Sigmoid colon (tissue), 7 donors: ENCODE data around the gene PLCB1. TPM values are rescaled to one million over a fixed set of nuclear protein-coding genes. Genes with fewer than 3 reads are reported as not detected.

Experiments
- DNase-seq: peaks from one replicate; pipeline ENCODE4 v3.0.0-alpha.2; 2019
- H3K27ac ChIP-seq, 4 donors: fragments of 200-600 bp; sonication (generic); one replicate each; pipeline ENCODE4 v1.5.1; 2016 to 2019; ENCODE audit warnings: mild to moderate bottlenecking in 1 of 4
- H3K27me3 ChIP-seq, 3 donors: fragments of 200-600 bp; sonication (generic); one replicate each; pipeline ENCODE4 v1.5.1; 2019; ENCODE audit warnings: mild to moderate bottlenecking in 1 of 3
- H3K36me3 ChIP-seq, 4 donors: fragments of 200-600 bp; sonication (generic); one replicate each; pipeline ENCODE4 v1.5.1; 2016 to 2019
- H3K4me1 ChIP-seq, 4 donors: fragments of 200-600 bp; sonication (generic); one replicate each; pipeline ENCODE4 v1.5.1; 2017 to 2019
- H3K4me3 ChIP-seq, 4 donors: fragments of 200-600 bp; sonication (generic); one replicate each; pipeline ENCODE4 v1.5.1; 2017 to 2019; ENCODE audit warnings: mild to moderate bottlenecking in 2 of 4, moderate library complexity in 1 of 4
- H3K9me3 ChIP-seq, 4 donors: fragments of 200-600 bp in 3 of 4; sonication (generic) in 3 of 4; one replicate each; pipeline versions ENCODE4 v1.5.1 to v1.6.1; 2013 to 2019
- EP300 ChIP-seq, 4 donors: sonication (generic); formaldehyde crosslinking; IDR thresholded peaks; one replicate each; pipeline ENCODE4 v1.6.1; 2017; ENCODE audit warnings: antibody characterized with exemption in 4 of 4
- POLR2A ChIP-seq, 2 donors: fragments of 450-650 bp; IDR thresholded peaks; one replicate each; pipeline ENCODE4 v1.6.1; 2016; ENCODE audit warnings: antibody characterized with exemption in 2 of 2, mild to moderate bottlenecking in 2 of 2, moderate library complexity in 2 of 2
- POLR2AphosphoS5 ChIP-seq, 4 donors: sonication (generic); formaldehyde crosslinking; IDR thresholded peaks; one replicate each; pipeline ENCODE4 v1.6.1; 2017; ENCODE audit warnings: antibody characterized with exemption in 4 of 4
- WGBS, 2 donors: extraction: QIAGEN DNeasy Blood & Tissue Kit; methylation state at CpG; one replicate each; pipeline ENCODE4 v1.1.7; 2013; 5-methylcytosine and 5-hydroxymethylcytosine counted together
- intact Hi-C: fragments of 100-400 bp; cut with DNase I; formaldehyde crosslinking; loops from one replicate; pipeline ENCODE4 v1.15.1; 2023
- polyA plus RNA-seq, 3 donors: library from polyadenylated mRNA; stranded (reverse); fragments of 200-250 nt; gene quantifications; one replicate each; pipeline ENCODE4 v1.2.3, GENCODE V29; 2013
- total RNA-seq, 4 donors: library from RNA; depleted of rRNA; stranded (reverse); fragments of >200 nt; gene quantifications; one replicate each; pipeline ENCODE4 v1.1.0, GENCODE V29; 2016
- TF ChIP-seq, protein P1 (sequence below), 4 experiments: fragments of 450-650 bp in 3 of 4; fragments of 200-600 bp in 1 of 4; IDR thresholded peaks; one replicate each; pipeline ENCODE4 v1.5.1; 2016 to 2019; ENCODE audit warnings: antibody characterized with exemption in 4 of 4, mild to moderate bottlenecking in 3 of 4, moderate library complexity in 2 of 4
- donor health status: healthy with polysubstance abuse.
- donor health status: Bipolar disorder and iron deficiency.
- donor health status: healthy.

The PLCB1 gene
- total and polyA plus RNA-seq, 7 donors = 0.92 to 117 (median 86.7) TPM

DNA sequence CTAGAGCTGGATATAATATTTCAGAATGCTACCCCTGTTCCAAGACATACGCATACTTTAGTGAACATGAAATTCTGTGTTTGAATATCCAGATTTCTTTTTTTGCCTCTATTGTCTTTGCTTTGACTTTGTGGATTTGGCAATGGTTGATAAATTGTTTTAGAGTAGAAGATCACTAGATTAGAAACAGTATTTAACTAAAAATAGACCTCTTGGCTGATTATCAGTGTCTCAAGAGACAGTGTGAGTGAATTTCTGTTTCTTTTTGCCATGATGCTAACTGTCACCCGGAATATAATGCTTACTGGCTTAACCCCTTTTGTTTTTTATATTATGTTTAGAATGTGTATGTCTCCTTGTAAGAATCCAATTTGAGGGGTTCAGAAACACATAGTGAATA lies 102.5 kb downstream of the PLCB1 start:
- H3K4me1 ChIP-seq = peaks cover 0 to 42% (median 30%) of the 10 kb centered on the region in 4 donors
- DNase-seq = no peak
- intact Hi-C loops = no loop called here
- H3K27me3 ChIP-seq = no peaks in the 10 kb centered on the region
- H3K4me3 ChIP-seq = no peak overlapping the region
- TF ChIP-seq EP300 (IDR thresholded peaks at IDR 0.05) (no peak), POLR2A (IDR thresholded peaks at IDR 0.05) (no peak), POLR2AphosphoS5 (IDR thresholded peaks at IDR 0.05) (no peak)
- TF ChIP-seq, protein P1, sequence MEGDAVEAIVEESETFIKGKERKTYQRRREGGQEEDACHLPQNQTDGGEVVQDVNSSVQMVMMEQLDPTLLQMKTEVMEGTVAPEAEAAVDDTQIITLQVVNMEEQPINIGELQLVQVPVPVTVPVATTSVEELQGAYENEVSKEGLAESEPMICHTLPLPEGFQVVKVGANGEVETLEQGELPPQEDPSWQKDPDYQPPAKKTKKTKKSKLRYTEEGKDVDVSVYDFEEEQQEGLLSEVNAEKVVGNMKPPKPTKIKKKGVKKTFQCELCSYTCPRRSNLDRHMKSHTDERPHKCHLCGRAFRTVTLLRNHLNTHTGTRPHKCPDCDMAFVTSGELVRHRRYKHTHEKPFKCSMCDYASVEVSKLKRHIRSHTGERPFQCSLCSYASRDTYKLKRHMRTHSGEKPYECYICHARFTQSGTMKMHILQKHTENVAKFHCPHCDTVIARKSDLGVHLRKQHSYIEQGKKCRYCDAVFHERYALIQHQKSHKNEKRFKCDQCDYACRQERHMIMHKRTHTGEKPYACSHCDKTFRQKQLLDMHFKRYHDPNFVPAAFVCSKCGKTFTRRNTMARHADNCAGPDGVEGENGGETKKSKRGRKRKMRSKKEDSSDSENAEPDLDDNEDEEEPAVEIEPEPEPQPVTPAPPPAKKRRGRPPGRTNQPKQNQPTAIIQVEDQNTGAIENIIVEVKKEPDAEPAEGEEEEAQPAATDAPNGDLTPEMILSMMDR (IDR thresholded peaks at IDR 0.05) = no peak
- peak overlapping the region in 3 of 4 donors; percentile 4 to 35 (median 28) for H3K27ac ChIP-seq
- H3K9me3 ChIP-seq = no peaks in the 10 kb centered on the region
- no peaks in the 10 kb centered on the region for H3K36me3 ChIP-seq
- whole genome bisulfite sequencing, 2 donors = 69 to 90% methylated on average over 2 of the region's 2 CpGs

GRCh38 chr20:8242066-8242465 lies 110.0 kb downstream of the PLCB1 start:
- intact Hi-C loops = no loop called here
- DNase-seq = no peak
- 86 to 88% methylated on average over 2 of the region's 2 CpGs for WGBS, 2 donors

GRCh38 chr20:8242827-8243724 lies 111.0 kb downstream of the PLCB1 start:
- Histone ChIP-seq H3K27ac (peak overlapping the region in 3 of 4 donors; percentile 33 to 65 (median 48)), H3K36me3 (no peaks in the 10 kb centered on the region), H3K27me3 (no peaks in the 10 kb centered on the region), H3K9me3 (no peaks in the 10 kb centered on the region), H3K4me3 (no peak overlapping the region), H3K4me1 (peaks cover 0 to 47% (median 34%) of the 10 kb centered on the region in 4 donors)
- TF ChIP-seq POLR2AphosphoS5 (IDR thresholded peaks at IDR 0.05) (no peak), EP300 (IDR thresholded peaks at IDR 0.05) (no peak), POLR2A (IDR thresholded peaks at IDR 0.05) (no peak)
- TF ChIP-seq, protein P1 (IDR thresholded peaks at IDR 0.05) = no peak
- 57 to 77% methylated on average over 7 of the region's 7 CpGs for WGBS, 2 donors
- DNase-seq = no peak
- intact Hi-C loops = no loop called here

More at GRCh38 chr20:8242066-8242465, 110.0 kb downstream of the PLCB1 start:
- no peaks in the 10 kb centered on the region for H3K36me3 ChIP-seq
- no peak overlapping the region for H3K4me3 ChIP-seq
- no peaks in the 10 kb centered on the region for H3K27me3 ChIP-seq
- H3K9me3 ChIP-seq = no peaks in the 10 kb centered on the region
- no peak overlapping the region for H3K27ac ChIP-seq
- H3K4me1 ChIP-seq = peaks cover 0 to 47% (median 34%) of the 10 kb centered on the region in 4 donors
- no peak for TF ChIP-seq POLR2AphosphoS5 (IDR thresholded peaks at IDR 0.05)
- no peak for TF ChIP-seq EP300 (IDR thresholded peaks at IDR 0.05)

DNA sequence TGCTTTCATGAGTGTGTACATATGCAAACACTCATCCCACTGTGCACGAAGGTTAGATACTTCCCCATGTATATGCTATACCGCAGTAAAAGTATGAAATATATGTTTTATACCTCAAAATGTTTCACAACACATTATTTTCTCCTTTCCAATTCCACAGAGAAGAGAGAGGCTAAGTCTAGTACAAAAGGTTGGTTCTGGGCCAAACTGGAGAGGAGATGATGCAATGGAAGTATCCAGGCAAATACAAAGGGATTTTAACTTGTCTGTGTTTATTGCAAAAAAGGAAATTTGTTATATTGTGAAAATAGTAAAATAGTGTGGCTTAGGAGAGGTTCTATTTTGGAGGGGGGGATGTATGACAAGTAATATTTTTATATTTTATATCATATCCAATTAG lies 112.6 kb downstream of the PLCB1 start:
- Histone ChIP-seq H3K27me3 (no peaks in the 10 kb centered on the region), H3K9me3 (no peaks in the 10 kb centered on the region), H3K4me1 (peaks cover 0 to 47% (median 34%) of the 10 kb centered on the region in 4 donors), H3K36me3 (no peaks in the 10 kb centered on the region), H3K4me3 (no peak overlapping the region), H3K27ac (peak overlapping the region; percentile 23 to 65 (median 50))
- intact Hi-C loops = loop anchor here (5.0 kb wide), 1 partner anchor 97 kb away; no protein-coding TSS in a partner anchor
- peak; percentile 76 for DNase-seq
- WGBS, 2 donors = 79 to 80% methylated on average over 2 of the region's 2 CpGs
- TF ChIP-seq POLR2A (IDR thresholded peaks at IDR 0.05) (no peak), POLR2AphosphoS5 (IDR thresholded peaks at IDR 0.05) (peak in 1 of 4 donors; percentile 16)

DNA sequence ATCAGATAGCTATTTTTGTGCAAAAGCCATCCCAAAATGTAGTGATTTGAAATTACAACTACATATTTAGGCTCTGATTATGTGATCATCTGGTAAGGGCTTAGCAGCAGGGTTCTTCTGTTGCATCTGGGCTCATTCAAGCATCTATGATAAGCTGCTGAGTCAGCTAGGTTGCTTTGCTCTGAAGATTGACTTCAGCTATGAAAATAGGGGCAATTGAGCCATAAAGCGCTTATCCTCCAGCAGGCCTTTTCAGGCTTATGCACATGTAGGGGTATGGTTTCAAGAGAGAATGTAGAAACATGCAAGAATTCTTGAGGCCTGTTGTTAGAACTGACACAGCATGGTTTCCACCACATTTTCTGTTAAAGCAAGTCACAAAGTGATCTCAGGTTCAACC lies 114.1 kb downstream of the PLCB1 start:
- intact Hi-C loops = loop anchor here (5.0 kb wide), 1 partner anchor 99 kb away; no protein-coding TSS in a partner anchor
- no peak for TF ChIP-seq POLR2A (IDR thresholded peaks at IDR 0.05)
- TF ChIP-seq, protein P1 (IDR thresholded peaks at IDR 0.05) = no peak
- TF ChIP-seq EP300 (IDR thresholded peaks at IDR 0.05) = no peak
- no peak for TF ChIP-seq POLR2AphosphoS5 (IDR thresholded peaks at IDR 0.05)
- no peak overlapping the region for H3K27ac ChIP-seq
- no peaks in the 10 kb centered on the region for H3K9me3 ChIP-seq
- 93 to 97% methylated on average over 1 of the region's 1 CpG for WGBS, 2 donors
- H3K4me1 ChIP-seq = peaks cover 0 to 55% (median 45%) of the 10 kb centered on the region in 4 donors
- no peak overlapping the region for H3K4me3 ChIP-seq
- no peak for DNase-seq
- no peaks in the 10 kb centered on the region for H3K36me3 ChIP-seq
- H3K27me3 ChIP-seq = no peaks in the 10 kb centered on the region
